Measurements from ENCODE around the gene OBSCN.

OBSCN gene

GRCh38 chr1:228299211-228299610 is 91.4 kb downstream of the OBSCN start:
- Mint-ChIP-seq H3K4me3 (no peak overlapping the region), H3K27me3 (ENCODE audit: low read depth, poor library complexity) (peaks cover 3% of the 10 kb centered on the region), H3K27ac (peak overlapping the region; percentile 35), H3K36me3 (ENCODE audit: low read depth) (peaks cover 98% of the 10 kb centered on the region), H3K4me1 (no peaks in the 10 kb centered on the region), H3K9me3 (peaks cover 64% of the 10 kb centered on the region)
- TF ChIP-seq CTCF (IDR thresholded peaks at IDR 0.05) = no peak
- no peak for DNase-seq

- Mint-ChIP-seq H3K4me1 (no peaks in the 10 kb centered on the region), H3K9me3 (peaks cover 68% of the 10 kb centered on the region), H3K27ac (peak overlapping the region; percentile 80), H3K36me3 (ENCODE audit: low read depth) (peaks cover 98% of the 10 kb centered on the region), H3K27me3 (ENCODE audit: low read depth, poor library complexity) (peaks cover 3% of the 10 kb centered on the region), H3K4me3 (no peak overlapping the region)
- TF ChIP-seq CTCF (IDR thresholded peaks at IDR 0.05) = no peak
- DNase-seq = no peak
Observed at GRCh38 chr1:228299901-228300300, 92.1 kb downstream of the OBSCN start.

DNA sequence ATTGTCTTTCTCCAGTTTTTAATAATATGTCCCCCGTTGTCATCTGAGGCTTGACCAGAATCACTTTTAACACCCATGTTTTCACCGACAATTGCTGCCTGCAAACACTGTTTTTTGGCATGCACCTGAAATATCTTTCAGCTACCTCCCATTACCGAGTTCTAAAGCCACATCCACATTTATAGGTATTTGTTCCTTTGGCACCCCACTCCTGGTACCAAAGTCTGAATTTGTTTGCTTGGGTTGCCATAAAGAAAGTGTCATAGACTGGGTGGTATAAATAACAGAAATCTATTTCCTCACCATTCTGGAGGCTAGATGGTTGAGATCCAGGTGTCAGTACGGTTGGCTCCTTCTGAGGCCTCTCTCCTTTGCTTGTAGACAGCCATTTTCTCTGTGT is 94.2 kb downstream of the OBSCN start:
- no peak for DNase-seq
- Mint-ChIP-seq H3K27me3 (ENCODE audit: low read depth, poor library complexity) (peaks cover 3% of the 10 kb centered on the region), H3K27ac (no peak overlapping the region), H3K4me3 (no peak overlapping the region), H3K9me3 (peaks cover 64% of the 10 kb centered on the region), H3K4me1 (no peaks in the 10 kb centered on the region), H3K36me3 (ENCODE audit: low read depth) (peaks cover 84% of the 10 kb centered on the region)
- no peak for TF ChIP-seq CTCF (IDR thresholded peaks at IDR 0.05)

- DNase-seq = no peak
- H3K36me3 Mint-ChIP-seq (ENCODE audit: low read depth) = peaks cover 68% of the 10 kb centered on the region
- H3K9me3 Mint-ChIP-seq = peaks cover 49% of the 10 kb centered on the region
- no peak for TF ChIP-seq CTCF (IDR thresholded peaks at IDR 0.05)
- H3K4me1 Mint-ChIP-seq = peaks cover 2% of the 10 kb centered on the region
- no peak overlapping the region for H3K27ac Mint-ChIP-seq
- H3K27me3 Mint-ChIP-seq (ENCODE audit: low read depth, poor library complexity) = no peaks in the 10 kb centered on the region
- H3K4me3 Mint-ChIP-seq = no peak overlapping the region
Observed at GRCh38 chr1:228303596-228303995, 95.8 kb downstream of the OBSCN start.

DNA sequence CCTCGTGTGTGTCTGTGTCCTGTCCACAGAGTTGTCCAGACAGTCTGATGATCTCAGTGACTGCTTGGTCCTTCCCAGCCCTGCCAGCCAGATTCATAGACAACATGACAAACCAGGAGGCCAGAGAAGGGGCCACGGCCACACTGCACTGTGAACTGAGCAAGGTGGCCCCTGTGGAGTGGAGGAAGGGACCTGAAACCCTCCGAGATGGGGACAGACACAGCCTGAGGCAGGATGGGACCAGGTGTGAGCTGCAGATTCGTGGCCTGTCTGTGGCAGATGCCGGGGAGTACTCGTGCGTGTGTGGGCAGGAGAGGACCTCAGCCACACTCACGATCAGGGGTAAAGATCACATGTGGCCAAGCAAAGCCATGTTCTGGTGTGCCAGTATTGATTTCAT is 96.4 kb downstream of the OBSCN start:
- no peak for DNase-seq
- H3K4me3 Mint-ChIP-seq = no peak overlapping the region
- no peak for TF ChIP-seq CTCF (IDR thresholded peaks at IDR 0.05)
- H3K27ac Mint-ChIP-seq = peak overlapping the region; percentile 68
- peaks cover 5% of the 10 kb centered on the region for H3K4me1 Mint-ChIP-seq
- peaks cover 44% of the 10 kb centered on the region for H3K9me3 Mint-ChIP-seq
- H3K27me3 Mint-ChIP-seq (ENCODE audit: low read depth, poor library complexity) = no peaks in the 10 kb centered on the region
- peaks cover 62% of the 10 kb centered on the region for H3K36me3 Mint-ChIP-seq (ENCODE audit: low read depth)

DNA sequence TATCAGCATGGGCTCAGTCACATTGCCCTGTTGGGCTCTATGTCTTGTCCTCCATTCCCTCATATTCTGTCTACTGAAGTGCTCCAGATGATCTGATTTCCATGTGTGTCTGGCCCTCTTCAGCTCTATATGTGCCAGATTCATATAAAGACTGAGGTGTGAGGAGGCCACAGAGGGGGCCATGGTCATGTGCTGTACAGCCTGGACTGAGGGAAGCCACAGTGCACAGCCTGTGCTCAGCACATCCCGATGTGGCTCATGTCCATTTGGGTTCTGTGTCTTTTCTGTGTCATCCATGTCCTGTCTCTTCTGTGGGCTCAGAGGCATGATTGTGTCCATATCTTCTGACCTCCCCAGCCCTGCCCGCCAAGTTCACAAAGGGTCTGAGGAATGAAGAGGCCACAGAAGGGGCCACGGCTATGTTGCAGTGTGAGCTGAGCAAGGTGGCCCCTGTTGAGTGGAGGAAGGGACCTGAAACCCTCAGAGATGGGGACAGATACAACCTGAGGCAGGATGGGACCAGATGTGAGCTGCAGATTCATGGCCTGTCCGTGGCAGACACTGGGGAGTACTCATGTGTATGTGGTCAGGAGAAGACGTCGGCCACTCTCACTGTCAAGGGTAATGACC is 97.0 kb downstream of the OBSCN start:
- H3K4me1 Mint-ChIP-seq = peaks cover 5% of the 10 kb centered on the region
- peaks cover 56% of the 10 kb centered on the region for H3K36me3 Mint-ChIP-seq (ENCODE audit: low read depth)
- DNase-seq = no peak
- no peak overlapping the region for H3K4me3 Mint-ChIP-seq
- H3K27me3 Mint-ChIP-seq (ENCODE audit: low read depth, poor library complexity) = no peaks in the 10 kb centered on the region
- TF ChIP-seq CTCF (IDR thresholded peaks at IDR 0.05) = no peak
- H3K9me3 Mint-ChIP-seq = peaks cover 42% of the 10 kb centered on the region
- H3K27ac Mint-ChIP-seq = no peak overlapping the region
